Esophagus muscularis mucosa (tissue), 3 donors: Measurements from ENCODE around the gene CNTRL.

Source experiments
- POLR2A ChIP-seq: fragments of 450-650 bp; IDR thresholded peaks from one replicate; pipeline ENCODE4 v1.6.1; 2017; ENCODE audit warnings: antibody characterized with exemption, moderate library complexity, mild to moderate bottlenecking, low read depth
- TF ChIP-seq, protein P1 (sequence below), 3 experiments: fragments of 200-600 bp in 2 of 3; fragments of 450-650 bp in 1 of 3; sonication (generic) in 2 of 3; IDR thresholded peaks; one replicate each; pipeline ENCODE4 v1.5.1; 2017 to 2019; ENCODE audit warnings: antibody characterized with exemption in 3 of 3, mild to moderate bottlenecking in 2 of 3, moderate library complexity in 1 of 3

DNA sequence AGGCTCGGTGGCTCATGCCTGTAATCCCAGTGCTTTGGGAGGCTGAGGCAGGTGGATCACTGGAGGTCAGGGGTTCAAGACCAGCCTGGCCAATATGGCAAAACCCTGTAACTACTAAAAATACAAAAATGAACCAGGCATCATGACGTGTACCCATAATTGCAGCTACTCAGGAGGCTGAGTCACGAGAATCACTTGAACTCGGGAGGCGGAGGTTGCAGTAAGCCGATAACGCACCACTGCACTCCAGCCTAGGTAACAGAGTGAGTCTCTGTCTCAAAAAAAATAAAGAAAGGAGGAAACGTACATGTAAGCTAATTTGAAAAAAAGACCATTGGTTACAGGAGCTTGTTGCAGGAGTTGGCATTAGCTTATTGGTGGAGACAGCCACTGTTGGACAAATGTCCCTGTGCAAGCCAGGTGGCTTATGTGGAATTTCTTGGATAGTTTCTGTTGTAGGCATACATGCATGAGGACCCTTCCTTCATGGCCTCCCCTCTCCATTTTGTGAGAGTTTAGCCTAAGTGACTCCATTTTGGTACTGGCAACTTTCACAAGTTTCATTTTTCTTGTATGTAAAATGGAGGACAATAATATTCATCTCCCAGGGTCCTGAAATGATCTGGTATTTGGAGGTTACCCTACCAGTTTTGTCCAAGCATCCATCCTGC lies 143.7 kb downstream of the CNTRL start:
- TF ChIP-seq, protein P1, sequence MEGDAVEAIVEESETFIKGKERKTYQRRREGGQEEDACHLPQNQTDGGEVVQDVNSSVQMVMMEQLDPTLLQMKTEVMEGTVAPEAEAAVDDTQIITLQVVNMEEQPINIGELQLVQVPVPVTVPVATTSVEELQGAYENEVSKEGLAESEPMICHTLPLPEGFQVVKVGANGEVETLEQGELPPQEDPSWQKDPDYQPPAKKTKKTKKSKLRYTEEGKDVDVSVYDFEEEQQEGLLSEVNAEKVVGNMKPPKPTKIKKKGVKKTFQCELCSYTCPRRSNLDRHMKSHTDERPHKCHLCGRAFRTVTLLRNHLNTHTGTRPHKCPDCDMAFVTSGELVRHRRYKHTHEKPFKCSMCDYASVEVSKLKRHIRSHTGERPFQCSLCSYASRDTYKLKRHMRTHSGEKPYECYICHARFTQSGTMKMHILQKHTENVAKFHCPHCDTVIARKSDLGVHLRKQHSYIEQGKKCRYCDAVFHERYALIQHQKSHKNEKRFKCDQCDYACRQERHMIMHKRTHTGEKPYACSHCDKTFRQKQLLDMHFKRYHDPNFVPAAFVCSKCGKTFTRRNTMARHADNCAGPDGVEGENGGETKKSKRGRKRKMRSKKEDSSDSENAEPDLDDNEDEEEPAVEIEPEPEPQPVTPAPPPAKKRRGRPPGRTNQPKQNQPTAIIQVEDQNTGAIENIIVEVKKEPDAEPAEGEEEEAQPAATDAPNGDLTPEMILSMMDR (IDR thresholded peaks at IDR 0.05), result no peak
- TF ChIP-seq POLR2A, result no peak
